ENCODE results near the gene PRKAR1B.

GRCh38 chr7:759569-759968 is 32.5 kb upstream of the PRKAR1B start:
- TF ChIP-seq CTCF (conservative IDR thresholded peaks at IDR 0.05) (no peak), EZH2 (IDR thresholded peaks at IDR 0.05; ENCODE audit: low read depth) (no peak)

Data from PC-9 (cell line).